Stimulated activated naive CD4-positive, alpha-beta T cell treated with Interleukin-2 at 50 U/mL for 16 hours (primary cell): ENCODE data around the gene EFHC2.
A peak's percentile ranks its signal among the peaks of the same experiment; 100 is the strongest.

ENCODE experiments used
- DNase-seq: peaks from one replicate; lab custom pipeline; 2025; lab: John Stamatoyannopoulos, UW

Gene EFHC2, protein sequence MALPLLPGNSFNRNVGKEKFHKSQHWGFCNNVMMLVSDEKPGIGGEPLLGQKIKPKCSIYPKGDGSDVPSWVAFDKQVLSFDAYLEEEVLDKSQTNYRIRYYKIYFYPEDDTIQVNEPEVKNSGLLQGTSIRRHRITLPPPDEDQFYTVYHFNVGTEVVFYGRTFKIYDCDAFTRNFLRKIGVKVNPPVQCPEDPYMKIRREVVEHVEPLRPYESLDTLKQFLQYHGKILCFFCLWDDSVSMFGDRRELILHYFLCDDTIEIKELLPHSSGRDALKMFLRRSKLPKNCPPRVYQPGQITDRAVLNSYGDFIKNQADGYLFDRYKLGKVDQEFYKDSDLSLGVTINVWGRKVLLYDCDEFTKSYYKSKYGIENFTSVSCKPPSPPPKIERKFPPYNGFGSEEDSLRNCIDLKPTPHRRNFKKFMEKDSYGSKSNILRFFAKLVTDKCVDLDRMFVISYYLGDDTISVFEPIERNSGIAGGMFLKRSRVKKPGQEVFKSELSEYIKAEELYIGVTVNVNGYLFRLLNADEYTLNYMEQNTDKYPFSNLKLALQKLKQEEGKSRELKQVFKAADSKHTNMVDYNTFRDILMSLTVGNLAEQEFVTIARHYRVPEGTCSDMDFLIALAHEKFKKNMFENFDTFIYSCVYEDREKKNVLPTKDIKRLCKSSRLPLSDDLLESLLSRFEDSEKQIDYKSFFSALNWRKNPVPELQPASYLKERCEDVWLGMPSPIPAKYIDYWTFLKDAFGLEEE

DNA sequence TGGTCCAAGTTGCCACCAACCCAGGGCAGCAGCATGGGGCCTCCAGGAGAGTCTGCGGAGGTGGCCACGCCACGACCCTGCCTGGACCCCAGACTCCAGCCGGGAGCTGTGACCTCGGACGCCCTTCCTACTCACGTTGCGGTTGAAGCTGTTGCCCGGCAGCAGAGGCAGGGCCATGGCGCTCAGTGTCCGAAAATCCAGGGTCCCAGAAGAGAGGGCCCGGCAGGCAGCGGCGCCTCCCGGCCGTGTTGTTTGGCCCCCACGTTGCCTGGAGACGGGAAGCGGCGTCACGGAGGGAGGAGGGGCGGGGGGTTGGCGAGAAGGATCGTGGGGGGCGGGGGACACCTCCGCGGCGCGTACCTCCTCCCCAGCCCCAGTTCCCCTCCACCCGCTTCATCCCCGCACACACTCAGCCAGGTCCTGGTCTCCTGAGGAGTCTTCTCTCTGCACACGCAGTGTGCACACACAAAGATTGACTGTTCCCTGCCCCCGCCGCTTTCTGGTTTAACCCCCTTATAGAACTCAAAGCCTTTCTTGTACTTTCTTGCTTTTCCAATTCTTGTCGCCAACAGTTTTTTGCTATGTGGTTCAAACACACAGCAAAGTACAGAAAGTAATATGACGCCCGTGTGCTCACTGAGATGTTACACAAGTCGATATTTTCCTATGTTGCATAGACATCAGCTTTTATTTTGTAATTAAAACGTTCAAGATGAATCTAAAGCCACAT is at the start of gene EFHC2:
EFHC2 (minus strand) TSS at position 261 of the 730 bp plus-strand sequence; CDS start at position 177, 84 bp downstream.
- DNase-seq, result peak; percentile 24

DNA sequence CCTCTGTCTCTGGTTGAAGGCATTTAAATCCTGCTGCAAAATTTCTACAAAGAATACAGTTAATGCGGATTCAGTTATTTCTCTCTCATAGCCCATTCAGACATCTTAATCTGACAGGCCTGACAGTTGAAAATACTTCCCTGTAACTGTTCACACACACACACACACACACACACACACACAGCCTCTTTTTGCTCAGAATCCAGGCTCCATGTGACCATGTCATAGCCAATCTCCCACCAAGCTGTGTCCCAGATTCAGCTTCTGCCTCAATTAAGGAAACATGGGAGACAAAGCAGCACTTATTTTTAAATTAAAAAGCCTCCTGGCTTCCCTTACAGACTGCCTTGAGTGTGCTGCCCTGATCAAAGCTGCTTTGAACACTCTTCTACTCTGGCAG is 49.3 kb upstream of the EFHC2 start:
- DNase-seq, result no peak

DNA sequence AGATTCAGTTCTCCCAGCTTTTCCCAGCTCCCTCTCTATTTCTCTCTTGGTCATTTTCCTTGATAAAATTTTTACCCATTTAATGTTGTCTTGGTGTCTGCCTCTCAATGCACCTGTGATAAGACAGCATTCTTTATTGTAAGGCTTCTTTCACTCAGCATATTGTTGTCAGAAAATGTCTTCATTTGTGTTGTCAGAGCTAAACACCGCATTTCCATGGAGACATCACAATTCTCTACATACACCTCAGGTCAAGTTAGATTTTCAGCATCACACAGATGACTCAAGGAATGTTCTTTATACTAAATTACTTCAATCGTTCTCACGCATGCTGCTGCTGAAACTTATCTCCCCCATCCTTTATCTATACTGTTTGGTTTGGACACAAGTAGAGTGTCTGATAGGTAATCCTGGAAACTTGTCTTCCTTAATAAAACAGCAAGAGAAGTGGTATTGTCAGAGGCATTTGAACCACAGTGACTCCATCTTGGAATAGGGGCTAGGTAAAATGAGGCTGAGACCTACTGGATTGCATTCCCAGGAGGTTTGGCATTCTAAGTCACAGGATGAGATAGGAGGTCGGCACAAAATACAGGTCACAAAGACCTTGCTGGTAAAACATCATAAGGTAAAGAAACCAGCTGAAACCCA is 41.3 kb upstream of the EFHC2 start:
- DNase-seq, result no peak

DNA sequence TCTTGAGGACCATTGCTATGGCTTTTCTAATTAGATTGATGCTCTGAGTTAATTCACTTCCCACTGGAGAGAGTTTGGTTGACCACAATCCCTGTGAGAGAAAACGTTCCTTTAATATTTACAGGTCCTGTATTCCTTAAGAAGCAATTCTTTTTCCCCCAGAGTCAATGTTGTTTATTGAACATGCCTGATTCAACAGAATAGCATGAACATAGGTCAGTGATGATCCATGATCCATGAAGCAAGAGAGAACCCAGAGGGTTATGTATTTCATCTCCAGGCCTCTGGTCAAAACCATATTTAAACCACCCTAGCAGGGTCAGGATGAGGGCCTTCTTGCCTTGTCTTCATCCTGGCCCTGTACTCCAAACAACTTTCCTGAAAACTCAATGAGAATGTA is 39.4 kb upstream of the EFHC2 start:
- no peak for DNase-seq

DNA sequence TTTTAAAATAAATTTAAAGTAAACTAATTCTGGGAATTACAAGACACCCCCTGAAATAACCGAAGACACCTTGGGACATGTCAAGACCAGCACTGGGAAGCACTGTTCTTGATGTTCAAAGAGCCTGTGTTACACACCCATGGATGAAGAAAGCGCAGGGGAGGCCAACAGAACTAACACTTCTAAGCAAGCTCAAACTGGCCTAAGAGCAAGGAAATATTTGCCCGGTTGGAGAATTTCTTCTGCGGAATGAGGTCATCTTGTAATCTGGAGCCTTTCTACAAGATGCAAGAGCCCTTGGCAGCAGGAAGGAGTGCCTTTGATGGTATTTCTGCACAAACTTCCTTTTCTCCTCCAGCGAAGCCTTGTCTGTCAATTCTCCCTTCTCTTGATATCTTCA is 9.3 kb upstream of the EFHC2 start:
- no peak for DNase-seq

DNA sequence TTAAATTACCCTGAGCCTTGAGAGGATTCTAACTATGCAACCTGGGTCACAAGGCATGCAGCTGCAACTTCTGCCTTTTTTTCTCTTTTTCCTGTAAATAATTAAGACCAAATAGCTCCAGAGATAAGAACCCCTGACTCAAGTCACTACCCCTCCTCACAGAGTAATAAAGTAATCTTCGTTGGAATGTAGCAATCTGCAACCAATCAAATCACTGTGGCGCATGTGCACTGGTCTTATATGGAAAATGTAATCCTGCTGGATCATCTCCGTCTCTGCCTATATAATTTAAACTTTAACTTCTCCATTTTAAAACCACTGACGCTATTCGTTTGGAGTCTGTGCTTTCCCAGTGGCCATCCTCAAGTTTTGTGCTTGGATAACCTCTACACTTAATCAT is 6.1 kb upstream of the EFHC2 start:
- no peak for DNase-seq

DNA sequence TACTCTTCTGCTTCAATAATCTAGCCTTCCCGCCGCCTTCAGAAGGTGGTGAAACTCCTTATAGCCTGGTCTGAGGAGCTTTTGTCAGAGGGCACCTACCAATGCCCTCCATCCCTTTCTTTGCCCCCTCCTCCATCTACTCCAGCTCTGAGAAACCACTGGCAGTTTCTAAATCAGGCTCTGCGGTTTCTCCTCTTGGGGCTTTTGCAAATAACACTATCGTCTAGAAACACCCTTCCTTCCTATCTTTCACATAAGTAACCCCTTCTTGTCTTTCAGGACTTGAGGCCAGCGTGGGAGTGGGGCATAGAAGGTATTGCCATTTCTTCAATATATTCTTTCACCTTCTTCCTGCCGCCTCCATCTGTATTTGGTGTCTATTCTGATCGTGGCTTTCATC is 1.2 kb upstream of the EFHC2 start:
- DNase-seq, result no peak

DNA sequence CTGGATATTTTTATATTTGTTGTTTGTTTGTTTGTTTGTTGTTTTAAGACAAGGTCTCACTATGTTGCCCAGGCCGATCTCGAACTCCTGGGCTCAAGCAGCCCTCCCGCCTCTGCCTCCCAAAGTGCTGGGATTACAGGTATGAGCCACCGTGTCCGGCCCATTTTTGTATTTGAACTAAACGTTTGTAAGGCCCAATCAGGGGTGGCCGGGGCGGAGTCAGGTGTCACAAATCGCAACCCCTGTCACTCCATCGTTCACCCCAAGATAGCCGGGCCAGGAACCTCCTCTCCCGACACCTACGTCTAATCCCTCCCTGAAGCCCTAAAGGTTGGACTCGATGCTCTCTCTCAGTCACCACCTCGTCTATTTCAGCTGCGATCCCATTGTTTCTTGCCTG is 722 bp upstream of the EFHC2 start:
- DNase-seq, result peak; percentile 41

DNA sequence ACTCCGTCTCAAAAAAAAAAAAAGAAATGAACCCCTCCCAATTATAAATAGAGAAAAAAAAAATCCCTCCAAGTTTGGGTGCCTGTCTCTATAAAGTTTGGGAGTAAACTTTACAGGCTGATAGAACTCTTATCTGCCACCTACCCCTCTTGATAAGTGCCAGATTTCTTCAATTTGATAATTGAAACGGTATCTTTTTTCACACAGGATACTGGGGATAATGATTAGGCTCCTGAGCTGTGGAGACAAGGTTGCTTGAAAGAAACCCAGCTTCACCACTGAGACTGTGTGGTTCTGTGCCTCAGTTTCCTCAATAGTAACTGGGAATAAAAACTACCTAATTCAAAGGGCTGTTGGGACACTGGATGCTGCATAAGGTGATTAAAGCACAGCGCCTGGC is 606 bp downstream of the EFHC2 start:
- DNase-seq, result no peak

DNA sequence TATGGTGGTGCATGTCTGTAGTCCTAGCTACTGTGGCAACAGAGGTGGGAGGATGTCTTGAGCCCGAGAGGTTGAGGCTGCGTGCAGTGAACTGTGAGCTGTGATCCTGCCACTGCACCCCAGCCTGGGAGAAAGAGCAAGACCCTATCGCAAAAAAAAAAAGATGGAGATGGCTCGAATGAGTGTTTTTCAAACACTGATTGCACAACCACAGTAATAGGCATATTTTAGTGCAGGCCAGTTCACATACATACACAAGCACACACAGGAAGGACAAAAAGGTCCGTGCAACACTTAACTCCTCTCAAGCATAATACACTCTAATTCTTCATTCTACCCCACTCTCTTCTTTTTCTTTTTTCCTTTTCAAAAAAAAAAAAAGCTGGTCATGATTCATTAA is 5.1 kb downstream of the EFHC2 start:
- no peak for DNase-seq

DNA sequence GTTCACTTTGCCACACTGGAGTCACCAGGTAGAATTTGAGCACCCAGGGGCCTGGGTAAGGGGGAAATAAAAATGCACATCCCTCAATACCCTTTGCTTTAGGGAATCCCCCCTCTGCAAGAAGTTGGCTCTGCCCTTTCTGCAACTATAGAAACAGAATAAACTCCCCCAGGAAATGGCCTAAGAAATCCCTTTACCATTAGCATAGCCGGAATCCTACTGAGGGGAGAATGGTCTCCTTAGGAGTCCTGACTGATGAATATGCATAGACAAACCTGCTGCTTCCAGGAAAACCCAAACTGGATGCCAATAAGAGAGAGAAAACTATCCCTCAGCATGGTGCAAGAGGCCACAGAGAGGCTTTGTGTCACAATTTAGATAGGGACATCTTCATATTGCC is 11.0 kb downstream of the EFHC2 start:
- DNase-seq, result no peak

DNA sequence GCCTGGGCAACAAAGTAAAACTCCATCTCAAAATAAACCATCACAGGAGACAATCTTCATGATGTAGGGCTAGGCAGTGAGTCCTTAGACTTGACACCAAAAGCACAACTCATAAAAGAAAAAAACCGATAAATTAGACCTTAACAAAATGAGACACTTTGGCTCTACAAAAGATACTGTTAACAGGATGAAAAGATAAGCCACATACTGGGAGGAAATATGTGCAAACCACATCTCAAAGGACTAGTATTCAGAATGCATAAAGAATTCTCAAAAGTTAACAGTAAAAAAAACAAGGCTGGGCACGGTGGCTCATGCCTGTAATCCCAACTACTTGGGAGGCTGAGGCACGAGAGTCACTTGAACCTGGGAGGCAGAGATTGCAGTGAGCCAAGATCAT is 13.2 kb downstream of the EFHC2 start:
- no peak for DNase-seq

DNA sequence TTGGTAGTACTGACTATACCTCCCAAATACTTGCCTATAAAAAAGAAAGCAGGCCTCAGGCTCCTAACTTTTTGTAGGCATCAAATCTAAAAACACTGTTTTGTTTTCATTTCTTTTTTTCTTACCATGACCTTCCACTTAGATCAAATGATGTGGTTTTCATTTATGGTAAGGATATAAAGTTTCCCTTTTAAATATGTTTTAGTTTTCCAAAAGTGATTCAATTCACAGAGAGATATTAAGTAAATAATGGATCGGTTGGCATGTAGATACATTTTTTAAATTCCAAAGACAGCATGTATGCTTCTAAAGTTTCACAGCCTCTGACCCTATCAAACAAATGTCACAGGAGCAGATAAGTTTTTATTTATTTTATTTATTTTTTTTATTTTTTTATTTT is 23.9 kb downstream of the EFHC2 start:
- no peak for DNase-seq

DNA sequence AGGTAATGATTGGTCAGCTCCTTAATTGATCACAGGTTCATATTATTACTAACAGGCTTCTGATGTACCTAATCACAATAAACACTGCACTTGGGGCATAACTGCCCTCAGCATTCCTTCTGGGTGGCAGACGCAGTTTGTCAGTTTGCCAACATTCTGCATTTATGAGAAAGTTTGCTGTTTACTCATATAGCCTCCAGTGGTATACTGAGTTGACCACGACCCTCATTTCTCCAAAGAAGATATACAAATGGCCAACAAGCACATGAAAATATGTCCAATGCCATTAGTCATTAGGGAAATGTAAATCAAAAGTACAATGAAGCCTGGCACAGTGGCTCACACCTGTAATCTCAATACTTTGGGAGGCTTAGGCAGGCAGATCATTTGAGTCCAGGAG is 26.3 kb downstream of the EFHC2 start:
- DNase-seq, result no peak

DNA sequence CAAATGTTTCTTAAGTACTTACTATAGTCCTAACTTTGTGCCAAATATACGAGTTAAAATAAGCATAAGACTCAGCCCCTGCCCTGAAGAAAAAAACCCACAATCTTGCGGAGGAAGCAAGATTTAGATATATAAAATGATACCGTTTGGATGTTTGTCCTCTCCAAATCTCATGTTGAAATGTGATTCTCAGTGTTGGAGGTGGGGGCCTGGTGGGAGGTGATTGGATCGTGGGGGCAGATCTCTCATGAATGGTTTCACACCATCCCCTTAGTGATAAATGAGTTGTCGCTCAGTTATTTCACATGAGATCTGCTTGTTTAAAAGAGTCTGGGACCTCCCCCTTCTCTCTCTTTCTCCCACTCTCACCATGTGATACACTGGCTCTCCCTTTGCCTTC is 28.7 kb downstream of the EFHC2 start:
- no peak for DNase-seq

DNA sequence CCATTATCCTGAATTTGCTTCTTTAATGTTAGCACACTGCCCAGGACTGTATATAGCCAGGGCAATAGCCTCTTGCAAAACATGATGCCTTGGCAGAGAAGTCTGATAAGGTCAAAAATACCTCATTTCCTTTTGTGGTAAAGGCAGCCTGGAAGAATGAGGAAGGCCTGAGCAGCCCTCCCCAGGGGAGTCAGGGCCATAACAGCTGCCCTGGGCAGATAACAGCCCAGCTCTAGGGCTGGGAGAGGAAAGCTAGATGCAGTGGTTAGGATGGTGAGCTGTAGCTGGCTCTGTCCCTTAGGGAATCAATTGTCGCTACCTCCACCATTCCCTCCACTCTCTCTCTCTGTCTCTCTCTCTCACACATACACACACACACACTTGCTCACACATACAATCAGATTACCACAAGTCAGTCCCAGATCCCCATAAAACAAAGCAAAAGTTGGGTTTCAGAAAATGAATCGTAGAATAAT is 29.2 kb downstream of the EFHC2 start:
- DNase-seq, result no peak

DNA sequence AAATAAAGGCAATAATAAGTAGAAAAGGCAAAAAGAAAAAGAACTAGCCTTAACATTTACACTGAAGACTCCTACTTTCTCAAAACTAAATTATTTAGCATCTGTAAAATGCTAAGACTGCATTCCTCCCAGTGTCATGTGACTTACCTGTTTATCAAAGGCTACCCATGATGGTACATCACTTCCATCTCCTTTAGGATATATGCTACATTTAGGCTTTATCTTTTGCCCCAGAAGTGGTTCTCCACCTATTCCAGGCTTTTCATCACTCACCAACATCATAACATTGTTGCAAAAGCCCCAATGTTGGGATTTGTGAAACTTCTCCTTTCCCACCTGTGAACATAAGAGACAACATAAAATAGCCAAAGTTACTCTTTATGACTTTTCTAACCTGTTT is 31.1 kb downstream of the EFHC2 start:
- DNase-seq, result no peak

DNA sequence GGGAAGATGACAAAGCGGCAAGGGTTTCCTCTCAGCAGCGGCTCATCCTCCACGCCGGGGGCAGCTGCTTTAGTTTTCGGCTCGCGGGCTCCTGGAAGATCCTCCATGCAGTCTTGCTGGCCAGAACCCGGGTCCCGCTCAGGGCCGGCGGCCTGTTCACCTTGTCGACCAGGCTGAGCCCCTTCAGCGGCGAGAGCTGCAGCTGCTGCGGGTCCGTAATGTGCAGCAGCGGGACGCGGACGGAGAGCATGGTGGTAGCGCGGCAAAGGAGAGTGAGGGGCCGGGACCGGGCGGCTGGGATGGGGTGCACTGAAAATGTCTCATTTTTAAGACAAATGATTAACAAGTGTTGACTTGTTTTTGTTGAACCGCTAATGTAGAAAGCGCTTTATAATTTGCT is 33.2 kb downstream of the EFHC2 start:
- no peak for DNase-seq

DNA sequence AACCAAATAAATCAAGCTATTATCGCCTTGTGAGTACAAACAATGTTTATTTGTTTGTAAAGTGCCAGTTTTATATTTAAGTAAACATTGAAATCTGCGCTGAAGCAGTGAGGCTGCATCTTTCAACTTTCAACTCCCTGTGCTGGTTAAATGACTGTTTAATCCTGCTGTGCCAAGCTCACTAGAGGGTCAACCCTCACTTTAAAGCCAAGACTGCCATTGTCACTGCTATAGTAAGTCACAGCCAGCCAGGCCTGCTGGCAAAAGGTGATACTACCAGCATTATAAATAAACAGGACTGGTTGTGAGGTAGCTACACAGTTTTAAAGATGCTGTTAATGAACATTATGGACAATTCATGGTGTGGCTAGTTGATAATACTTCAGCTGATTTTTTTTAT is 34.6 kb downstream of the EFHC2 start:
- DNase-seq, result no peak

DNA sequence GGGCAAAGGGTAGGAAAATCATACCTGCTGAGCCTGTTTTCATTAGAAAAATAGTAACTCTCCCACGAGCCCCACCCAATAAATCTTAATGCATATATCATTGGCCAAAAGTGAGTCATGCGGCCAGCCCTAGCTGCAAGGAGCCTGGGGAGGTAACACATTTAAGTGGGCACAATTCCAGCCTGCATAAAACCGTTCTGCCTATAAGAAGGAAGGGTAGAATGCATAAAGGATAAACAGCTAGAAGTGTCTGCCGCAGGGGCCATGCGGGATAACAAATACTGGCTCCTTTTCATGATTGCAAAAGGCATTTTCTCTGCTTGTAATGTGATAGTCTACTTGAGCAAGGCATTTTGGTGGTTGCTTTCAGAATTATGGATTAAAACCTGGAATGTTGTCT is 37.1 kb downstream of the EFHC2 start:
- no peak for DNase-seq

DNA sequence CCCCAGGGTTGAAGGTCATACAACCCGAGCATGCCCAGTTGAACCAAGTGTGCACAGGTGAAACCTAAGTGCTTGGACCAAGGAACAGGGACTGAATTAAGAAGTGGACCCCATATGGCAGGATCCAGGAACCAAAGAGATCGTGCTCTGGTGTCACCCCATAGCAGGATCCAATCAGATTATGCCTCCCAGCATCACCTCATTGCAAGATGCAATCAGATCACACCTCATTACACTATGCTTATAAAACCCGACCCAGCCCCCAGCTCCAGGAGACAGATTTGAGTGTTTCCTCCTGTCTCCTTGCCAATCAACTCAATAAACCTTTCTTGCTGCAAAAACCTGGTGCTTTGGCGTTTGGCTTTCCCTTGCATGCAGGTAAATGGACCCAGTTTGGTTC is 37.6 kb downstream of the EFHC2 start:
- DNase-seq, result no peak

DNA sequence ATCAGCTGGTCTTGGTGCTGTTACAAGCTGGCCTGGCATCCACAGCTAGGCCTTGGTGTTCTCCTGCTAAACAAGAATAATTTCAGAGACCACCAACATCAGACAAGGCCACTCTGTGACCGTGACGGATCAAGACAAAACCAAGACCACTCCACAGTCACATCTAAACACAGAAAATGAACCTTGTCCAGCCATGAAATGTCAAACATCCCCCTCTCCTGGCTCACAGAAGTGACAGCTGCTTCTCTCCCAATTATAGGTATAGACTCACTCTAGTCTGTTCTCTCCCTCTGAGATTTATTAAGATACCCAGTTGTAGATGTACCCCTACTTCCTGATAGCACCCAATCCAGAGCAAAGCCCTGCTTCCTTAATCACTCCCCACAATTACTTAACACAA is 40.4 kb downstream of the EFHC2 start:
- DNase-seq, result no peak
